Brain microvascular endothelial cell (primary cell): ENCODE measurements around the gene CLPTM1.

ENCODE experiments used
- DNase-seq: peaks from one replicate; pipeline ENCODE4 v3.0.0-alpha.2; 2020
- H3K27ac ChIP-seq: fragments of 250-450 bp; sonication (Bioruptor Pico); 2 replicates; pipeline ENCODE4 v1.5.1; 2020; ENCODE audit warnings: mild to moderate bottlenecking, moderate library complexity
- H3K27me3 ChIP-seq: fragments of 250-450 bp; sonication (Bioruptor Pico); replicated peaks from 2 replicates; pipeline ENCODE4 v1.5.1; 2020; ENCODE audit warnings: mild to moderate bottlenecking
- H3K36me3 ChIP-seq: fragments of 250-450 bp; sonication (Bioruptor Pico); replicated peaks from 2 replicates; pipeline ENCODE4 v1.5.1; 2020; ENCODE audit warnings: mild to moderate bottlenecking
- H3K4me3 ChIP-seq: 2 replicates; pipeline ENCODE4 v1.5.1; 2011; ENCODE audit warnings: low read depth, mild to moderate bottlenecking, control low read depth, low read length, moderate library complexity
- in situ Hi-C: cut with HindIII; loops from 2 replicates; pipeline ENCODE4 v1.10.0; 2017; ENCODE audit warnings: low sequenced_read_pairs, low pct_ligation_motif_present
- TF ChIP-seq, protein P1 (sequence below): IDR thresholded peaks from 2 replicates; pipeline ENCODE4 v1.5.1; 2011; ENCODE audit warnings: low read depth, mild to moderate bottlenecking, moderate library complexity, low read length, control low read depth, inconsistent platforms; ENCODE audit errors: missing control alignments

Gene CLPTM1

GRCh38 chr19:44958090-44958489 is 2.9 kb downstream of the CLPTM1 start:
- no peak overlapping the region for H3K27ac ChIP-seq
- no peak for DNase-seq
- no peak overlapping the region for H3K4me3 ChIP-seq
- no peaks in the 10 kb centered on the region for H3K27me3 ChIP-seq
- TF ChIP-seq, protein P1, sequence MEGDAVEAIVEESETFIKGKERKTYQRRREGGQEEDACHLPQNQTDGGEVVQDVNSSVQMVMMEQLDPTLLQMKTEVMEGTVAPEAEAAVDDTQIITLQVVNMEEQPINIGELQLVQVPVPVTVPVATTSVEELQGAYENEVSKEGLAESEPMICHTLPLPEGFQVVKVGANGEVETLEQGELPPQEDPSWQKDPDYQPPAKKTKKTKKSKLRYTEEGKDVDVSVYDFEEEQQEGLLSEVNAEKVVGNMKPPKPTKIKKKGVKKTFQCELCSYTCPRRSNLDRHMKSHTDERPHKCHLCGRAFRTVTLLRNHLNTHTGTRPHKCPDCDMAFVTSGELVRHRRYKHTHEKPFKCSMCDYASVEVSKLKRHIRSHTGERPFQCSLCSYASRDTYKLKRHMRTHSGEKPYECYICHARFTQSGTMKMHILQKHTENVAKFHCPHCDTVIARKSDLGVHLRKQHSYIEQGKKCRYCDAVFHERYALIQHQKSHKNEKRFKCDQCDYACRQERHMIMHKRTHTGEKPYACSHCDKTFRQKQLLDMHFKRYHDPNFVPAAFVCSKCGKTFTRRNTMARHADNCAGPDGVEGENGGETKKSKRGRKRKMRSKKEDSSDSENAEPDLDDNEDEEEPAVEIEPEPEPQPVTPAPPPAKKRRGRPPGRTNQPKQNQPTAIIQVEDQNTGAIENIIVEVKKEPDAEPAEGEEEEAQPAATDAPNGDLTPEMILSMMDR: no peak
- in situ Hi-C loops: loop anchor here (10.0 kb wide), 1 partner anchor 63 kb away; the partner anchor contains the start of gene TOMM40
- peaks cover 5% of the 10 kb centered on the region for H3K36me3 ChIP-seq

DNA sequence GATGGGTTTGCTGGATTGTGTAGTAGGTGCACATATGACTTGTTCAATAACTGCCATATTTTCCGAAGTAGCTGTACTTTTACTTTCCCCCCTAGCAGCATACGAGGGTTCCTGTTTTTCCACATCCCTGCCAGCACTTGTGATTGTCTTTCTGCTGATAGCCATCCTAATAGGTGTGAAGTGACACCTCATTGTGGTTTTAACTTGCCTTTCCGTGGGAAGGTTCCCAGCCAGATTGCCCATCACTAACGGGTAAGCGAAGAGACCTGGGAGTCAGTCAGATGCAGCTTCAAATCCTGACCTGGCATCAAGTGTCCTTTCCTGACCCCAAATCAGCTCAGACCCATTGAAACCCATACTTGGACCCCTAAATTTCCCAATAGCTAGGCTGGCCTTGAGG is 4.5 kb downstream of the CLPTM1 start:
- no peak for DNase-seq
- H3K4me3 ChIP-seq: no peak overlapping the region
- H3K27me3 ChIP-seq: no peaks in the 10 kb centered on the region
- TF ChIP-seq, protein P1: no peak
- in situ Hi-C loops: loop anchor here (10.0 kb wide), 1 partner anchor 65 kb away; the partner anchor contains the start of gene TOMM40
- peaks cover 16% of the 10 kb centered on the region for H3K36me3 ChIP-seq
- no peak overlapping the region for H3K27ac ChIP-seq

DNA sequence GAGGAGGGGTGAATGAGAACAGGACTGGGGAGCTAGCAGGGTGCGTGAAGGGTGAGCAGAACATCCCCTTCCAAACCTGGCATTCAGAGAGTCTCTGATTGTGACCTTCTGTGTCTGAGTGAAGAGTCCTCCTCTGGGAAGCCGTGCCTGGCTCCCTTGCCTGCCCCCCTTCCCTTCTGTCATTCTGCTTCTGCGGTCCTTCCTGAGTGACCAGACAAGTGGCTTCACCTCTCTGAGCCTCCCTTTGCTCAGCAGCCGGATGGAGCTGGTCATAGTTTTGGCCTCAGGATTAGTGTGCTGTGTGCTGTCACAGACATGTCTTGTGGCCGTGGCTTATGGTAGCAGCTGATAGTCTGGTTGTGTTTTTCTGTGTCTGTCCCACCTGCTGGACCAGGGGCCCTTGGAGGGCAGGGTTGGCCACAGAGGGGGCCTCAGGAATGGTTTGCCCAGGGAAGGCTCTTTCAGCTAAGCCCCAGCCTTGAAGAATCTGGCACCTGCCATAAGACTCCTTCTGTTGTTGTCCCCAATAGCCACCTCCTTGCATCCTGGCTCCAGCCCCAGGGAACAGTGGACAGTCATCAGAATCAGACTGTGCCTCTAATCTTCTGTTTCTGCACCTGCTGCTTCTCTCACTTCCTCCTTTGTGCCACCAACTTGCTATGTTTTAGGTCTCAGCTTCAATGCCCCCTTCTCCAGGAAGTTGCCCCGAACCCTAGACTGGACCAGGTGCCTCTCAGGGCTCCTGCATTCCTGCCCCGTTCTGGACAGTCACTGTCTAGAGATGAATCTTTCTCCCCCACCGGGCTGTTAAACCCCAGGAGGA is 5.9 kb downstream of the CLPTM1 start:
- DNase-seq: no peak
- in situ Hi-C loops: no loop called here
- H3K4me3 ChIP-seq: no peak overlapping the region
- TF ChIP-seq, protein P1: no peak
- H3K27ac ChIP-seq: no peak overlapping the region
- H3K36me3 ChIP-seq: peaks cover 27% of the 10 kb centered on the region
- no peaks in the 10 kb centered on the region for H3K27me3 ChIP-seq

DNA sequence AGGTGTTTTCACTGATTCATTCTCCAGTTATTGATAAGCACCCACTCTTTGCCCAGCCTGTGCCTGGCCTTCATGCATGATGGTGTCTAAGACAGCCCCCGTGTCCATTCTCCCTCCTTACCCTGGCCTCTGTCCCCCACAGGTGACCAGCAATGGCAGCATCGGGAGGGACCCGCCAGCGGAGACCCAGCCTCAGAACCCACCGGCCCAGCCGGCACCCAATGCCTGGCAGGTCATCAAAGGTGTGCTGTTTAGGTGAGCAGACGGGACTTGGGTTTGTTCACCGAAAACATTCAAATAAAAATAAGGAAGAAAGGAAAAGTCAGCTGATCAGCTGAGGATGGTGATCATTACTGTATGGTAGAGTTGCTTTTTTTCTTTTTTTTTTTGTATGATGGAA is 6.6 kb downstream of the CLPTM1 start:
- DNase-seq: no peak
- in situ Hi-C loops: no loop called here
- no peak overlapping the region for H3K27ac ChIP-seq
- peaks cover 27% of the 10 kb centered on the region for H3K36me3 ChIP-seq
- no peak overlapping the region for H3K4me3 ChIP-seq
- TF ChIP-seq, protein P1: no peak
- no peaks in the 10 kb centered on the region for H3K27me3 ChIP-seq

- no peak overlapping the region for H3K4me3 ChIP-seq
- no peaks in the 10 kb centered on the region for H3K27me3 ChIP-seq
- DNase-seq: no peak
- H3K27ac ChIP-seq: no peak overlapping the region
- TF ChIP-seq, protein P1: no peak
- in situ Hi-C loops: no loop called here
- peaks cover 28% of the 10 kb centered on the region for H3K36me3 ChIP-seq
Measured at GRCh38 chr19:44968118-44968517, 12.9 kb downstream of the CLPTM1 start.
